HG03558 (cell line): ENCODE data around the gene UGT2B17.
"Not testable (repeated sequence)": the region's sequence is repeated elsewhere in the genome, so short reads cannot be mapped to it uniquely, and the experiment has no call there.

Source experiments
- ATAC-seq: cut with Tn5 transposase; IDR thresholded peaks from one replicate; pipeline ENCODE4 v1.9.1; 2021; ENCODE audit warnings: moderate number of reproducible peaks; ENCODE audit not compliant: unreplicated experiment; ENCODE audit errors: extremely low read depth

The UGT2B17 gene

DNA sequence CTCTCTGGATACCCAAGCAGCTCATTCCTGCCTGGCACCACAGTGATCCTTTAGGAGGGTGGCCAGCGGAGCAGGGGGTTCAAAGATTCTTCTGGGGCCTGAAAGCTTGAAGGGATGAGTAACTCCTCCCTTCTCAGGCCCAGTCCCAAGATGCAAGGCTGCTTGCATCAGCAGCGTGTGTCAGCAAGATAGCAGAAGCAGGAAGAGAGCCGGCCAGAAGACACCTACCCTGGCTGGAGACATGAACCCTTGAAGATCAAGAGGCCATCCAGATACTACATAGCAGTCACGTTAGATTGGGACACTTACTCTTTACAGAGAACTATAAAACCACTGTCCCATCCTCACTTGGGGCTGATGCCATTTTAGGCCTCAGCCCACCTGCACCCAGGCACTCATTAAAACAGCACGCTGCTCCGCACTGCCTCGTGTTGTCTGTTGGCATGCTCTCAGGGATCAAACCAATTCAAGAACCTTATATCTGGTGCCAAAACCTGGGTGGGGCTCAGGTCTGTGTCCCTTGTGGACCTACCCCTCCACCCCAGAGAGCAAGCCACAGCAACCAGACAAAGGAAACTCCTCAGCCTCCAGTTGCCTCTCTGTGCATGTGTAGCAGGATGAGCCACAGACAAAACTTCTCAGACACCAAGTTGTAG lies 6.5 kb downstream of the UGT2B17 start:
- ATAC-seq, result no peak

DNA sequence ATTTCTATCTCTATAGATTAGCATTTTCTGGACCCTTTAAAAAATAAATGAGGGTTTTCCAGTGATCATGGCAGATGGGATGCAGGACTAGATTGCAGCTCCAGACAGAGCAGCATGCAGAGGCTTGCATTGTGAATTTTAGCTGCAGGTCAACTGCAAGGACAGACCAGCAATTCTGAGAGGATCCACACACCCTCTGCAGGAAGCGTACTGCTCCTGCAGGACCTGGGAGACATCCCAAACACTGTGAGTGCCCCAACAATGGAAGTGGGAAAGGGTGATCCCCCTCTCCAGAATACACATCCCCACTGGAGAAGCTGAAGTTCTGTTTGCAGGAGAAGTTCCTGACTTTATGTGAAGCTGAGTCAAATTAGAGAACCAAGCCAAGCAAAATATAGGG lies 7.1 kb downstream of the UGT2B17 start:
- ATAC-seq, result not testable (repeated sequence)

DNA sequence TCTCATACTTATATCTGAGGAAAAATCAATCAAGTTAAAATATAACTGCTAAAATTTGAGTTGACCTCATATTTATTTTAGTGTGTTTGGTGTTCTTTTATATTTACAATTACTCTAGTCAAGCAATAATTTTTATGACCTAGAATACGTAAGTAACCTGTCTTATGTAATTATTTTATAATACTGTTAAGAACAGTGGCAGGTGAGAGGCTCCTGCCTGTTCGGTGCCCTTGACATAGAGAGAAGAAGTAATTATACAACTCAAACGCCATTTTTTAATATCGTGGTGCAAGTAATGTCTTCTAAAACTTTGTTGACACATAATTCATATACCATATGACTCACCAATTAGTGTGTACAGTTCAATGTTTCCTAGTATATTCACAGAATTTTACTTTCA lies 7.6 kb downstream of the UGT2B17 start:
- not testable (repeated sequence) for ATAC-seq

DNA sequence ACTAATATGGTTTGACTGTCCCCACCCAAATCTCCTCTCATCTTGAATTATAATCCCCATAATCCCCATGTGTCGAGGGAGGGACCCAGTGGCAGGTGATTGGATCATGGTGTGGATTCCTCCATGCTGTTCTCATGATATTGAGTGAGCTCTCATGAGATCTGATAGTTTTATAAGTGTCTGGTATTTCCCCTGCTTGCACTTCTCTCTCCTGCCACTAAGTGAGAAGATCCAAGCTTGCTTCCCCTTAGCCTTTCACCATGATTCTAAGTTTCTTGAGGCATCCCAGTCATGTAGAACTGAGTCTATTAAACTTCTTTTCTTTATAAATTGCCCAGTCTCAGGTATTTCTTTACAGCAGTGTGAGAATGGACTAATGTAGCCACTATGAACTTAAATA lies 9.8 kb downstream of the UGT2B17 start:
- ATAC-seq, result not testable (repeated sequence)

DNA sequence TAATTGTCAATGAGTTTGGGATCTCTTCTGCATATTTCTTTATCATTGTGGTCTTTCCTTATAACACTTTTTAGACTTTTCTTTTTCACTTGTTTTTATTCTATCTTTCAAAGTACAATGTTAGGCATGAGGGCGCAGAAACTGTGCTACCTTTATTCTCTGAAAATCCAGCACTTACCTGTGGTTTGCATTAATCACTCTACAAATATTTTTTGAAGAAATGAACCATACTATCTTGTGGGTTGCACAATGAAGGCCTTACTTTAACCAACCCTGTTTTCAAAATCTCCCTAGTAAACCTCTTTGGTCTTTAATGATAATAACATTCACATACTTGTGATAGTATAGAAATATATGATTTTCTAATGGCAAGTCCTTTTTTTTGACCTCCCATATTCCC lies 11.0 kb downstream of the UGT2B17 start:
- ATAC-seq, result not testable (repeated sequence)

- ATAC-seq, result not testable (repeated sequence)
Observed at GRCh38 chr4:68560364-68561070, 15.6 kb downstream of the UGT2B17 start.

DNA sequence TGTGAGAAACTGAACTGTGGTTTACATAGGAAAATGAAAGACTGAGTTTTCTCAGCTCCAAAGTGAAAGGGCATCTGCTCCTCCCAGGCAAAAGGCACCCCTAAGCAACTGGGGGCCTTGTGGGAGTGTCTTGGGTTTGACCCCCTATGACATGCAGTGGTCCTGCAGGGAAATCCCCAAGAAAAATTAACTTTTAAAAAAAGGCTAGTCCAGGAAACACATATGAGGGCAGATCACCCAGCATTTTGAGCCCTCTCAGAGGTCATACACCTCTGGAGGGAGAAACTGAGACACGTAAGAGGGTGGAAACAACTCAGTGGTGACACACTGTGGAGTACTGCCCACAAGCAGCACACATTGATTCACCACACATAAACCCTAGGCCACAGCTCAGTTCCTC lies 22.3 kb downstream of the UGT2B17 start:
- peak; percentile 37 for ATAC-seq

- peak; percentile 42 for ATAC-seq
Observed at GRCh38 chr4:68552818-68553811, 23.0 kb downstream of the UGT2B17 start.

DNA sequence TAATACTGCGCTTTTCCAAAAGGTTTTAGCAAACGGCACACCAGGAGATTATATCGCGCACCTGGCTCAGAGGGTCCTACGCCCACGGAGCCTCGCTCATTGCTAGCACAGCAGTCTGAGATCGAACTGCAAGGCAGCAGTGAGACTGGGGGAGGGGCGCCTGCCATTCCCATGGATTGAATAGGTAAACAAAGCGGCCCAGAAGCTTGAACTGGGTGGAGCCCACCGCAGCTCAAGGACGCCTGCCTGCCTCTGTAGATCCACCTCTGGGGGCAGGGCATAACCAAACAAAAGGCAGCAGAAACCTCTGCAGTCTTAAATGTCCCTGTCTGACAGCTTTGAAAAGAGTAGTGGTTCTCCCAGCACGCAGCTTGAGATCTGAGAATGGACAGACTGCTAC lies 33.4 kb downstream of the UGT2B17 start:
- ATAC-seq, result not testable (repeated sequence)

- no peak for ATAC-seq
Observed at GRCh38 chr4:68536375-68536774, 39.7 kb downstream of the UGT2B17 start.

DNA sequence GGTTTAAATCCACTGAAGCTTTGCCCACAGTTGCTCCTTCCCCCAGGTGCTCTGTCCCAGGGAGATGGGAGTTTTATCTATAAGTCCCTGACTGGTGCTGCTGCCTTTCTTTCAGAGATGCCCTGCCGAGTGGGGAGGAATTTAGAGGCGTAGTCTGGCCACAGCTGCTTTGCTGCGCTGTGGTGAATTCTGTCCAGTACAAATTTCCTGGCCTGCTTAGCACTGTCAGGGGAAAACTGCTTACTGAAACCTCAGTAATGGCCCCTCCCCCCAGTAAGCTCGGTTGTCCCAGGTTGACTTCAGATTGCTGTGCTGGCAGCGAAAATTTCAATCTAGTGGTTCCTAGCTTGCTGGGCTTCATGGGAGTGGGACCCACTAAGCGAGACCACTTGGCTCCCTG lies 40.1 kb downstream of the UGT2B17 start:
- no peak for ATAC-seq

DNA sequence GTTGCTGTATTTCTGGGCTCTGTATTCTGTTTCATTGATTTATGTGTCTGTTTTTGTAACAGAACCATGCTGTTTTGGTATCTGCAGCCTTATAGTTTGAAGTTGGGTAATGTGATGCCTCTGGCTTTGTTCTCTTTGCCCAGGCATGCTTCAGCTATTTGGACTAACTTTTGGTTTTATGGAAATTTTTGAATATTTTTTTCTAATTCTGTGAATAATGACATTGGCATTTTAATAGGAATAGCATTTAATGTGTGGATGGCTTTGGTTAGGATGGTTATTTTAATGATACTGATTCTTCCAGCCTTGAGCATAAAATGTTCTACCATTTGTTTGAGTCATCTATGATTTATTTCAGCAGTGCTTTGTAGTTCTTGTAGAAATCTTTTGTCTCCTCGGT lies 53.9 kb downstream of the UGT2B17 start:
- not testable (repeated sequence) for ATAC-seq

DNA sequence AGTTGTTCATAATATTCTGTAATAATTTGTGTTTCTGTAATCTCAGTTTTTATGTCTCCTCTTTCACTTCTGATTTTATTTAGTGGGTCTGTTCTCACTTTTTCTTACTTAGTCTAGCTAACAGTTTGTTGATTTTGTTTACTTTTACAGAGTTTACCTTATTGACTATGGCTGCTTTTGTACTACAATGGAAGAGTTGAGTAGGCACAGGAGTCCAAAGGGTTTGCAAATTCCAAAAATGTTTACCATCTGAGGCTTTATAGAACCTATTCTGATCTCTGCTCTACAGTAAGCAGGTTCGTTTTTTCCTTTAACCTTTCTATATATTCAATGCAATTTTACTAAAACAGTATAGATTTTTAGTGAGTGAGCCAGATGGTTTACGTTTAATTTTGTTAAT lies 55.1 kb downstream of the UGT2B17 start:
- no peak for ATAC-seq

DNA sequence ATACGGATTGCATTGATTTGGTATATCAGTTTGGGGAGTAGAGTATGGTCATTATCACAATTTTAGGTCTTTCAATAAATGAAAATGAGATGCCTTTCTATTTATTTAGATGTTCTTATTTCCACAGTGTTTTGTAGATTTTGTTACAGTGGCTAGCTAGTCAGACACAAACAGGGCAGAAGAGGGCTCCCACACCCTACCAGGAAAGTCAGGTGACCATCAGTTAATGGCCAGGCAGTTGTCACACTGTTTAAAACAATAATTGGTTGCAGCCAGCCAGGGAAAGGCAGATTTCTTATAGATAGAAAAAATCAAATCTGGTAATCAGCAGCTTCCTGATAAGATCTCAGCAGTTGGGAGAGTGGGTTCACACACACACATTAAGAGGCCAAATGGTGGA lies 57.2 kb downstream of the UGT2B17 start:
- ATAC-seq, result no peak

DNA sequence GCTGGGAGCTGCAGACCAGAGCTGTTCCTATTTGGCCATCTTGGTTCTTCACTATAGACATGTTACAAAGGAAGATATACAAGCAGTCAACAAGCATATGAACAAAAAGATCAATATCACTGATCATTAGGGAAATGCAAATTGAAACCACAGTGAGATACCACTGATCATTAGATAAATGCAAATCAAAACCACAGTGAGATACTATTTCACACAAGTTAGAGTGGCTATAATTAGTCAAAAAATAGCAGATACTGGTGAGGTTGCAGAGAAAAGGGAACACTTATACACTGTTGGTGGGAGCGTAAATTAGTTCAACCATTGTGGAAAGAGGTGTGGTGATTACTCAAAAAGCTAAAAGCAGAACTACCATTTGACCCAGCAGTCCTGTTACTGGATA lies 70.7 kb downstream of the UGT2B17 start:
- ATAC-seq, result not testable (repeated sequence)

- ATAC-seq, result not testable (repeated sequence)
Observed at GRCh38 chr4:68504836-68505235, 71.3 kb downstream of the UGT2B17 start.

- ATAC-seq, result not testable (repeated sequence)
Observed at GRCh38 chr4:68503462-68503861, 72.7 kb downstream of the UGT2B17 start.

GRCh38 chr4:68499021-68499420 lies 77.1 kb downstream of the UGT2B17 start:
- no peak for ATAC-seq

DNA sequence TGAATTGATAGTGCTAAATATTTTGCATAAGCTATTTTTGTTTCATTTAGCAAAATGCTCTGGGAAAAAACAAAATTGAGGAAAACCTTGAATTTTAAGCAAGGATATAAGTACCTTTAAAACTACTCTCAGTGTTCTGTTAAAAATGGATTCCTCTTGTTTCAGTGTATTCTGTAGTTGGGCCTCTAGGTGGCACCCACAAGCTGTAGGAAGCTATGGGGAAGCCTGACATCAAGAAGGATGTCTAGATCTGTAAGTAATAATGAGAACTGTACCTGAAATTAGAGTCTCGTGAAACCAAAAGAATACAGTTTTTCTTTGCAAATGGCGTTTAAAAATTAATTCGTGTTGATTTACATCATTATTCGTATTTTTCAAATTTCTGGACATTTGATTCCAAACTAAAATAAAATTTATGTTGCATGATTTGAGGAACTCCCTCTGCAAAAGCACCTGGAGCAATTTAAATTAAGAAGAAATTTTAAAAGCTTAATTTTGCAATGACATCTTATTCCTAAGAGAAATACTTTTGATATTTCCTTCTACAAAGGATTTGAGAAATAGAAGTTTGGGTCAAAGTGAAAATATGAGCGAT lies 77.6 kb downstream of the UGT2B17 start:
- peak; percentile 85 for ATAC-seq

DNA sequence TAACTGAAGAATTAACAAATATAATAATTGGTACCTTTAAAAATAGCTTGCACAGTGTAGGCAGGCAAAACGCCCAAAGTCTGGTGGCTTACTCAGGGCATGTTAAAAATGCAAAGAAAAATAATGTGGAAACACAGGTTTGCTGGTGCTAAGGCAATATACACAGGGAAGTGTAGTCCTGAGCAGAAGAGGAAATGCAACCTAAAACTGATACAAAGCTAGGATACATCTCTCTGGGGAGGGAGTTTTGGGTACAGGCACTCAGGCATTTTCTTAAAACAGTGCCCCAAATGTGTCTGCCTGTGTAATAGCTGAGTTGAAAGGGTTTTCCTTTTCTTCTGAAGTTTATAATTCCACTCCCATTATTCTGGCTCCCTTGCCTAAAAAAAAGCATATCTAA lies 81.4 kb downstream of the UGT2B17 start:
- ATAC-seq, result no peak
